AG20443 (cell line): ENCODE data around the gene OLA1.

Source experiments
- DNase-seq: peaks from one replicate; pipeline ENCODE4 v3.0.0; 2012; ENCODE audit warnings: low spot score, mixed read lengths

The OLA1 gene

GRCh38 chr2:174035117-174035635 is 213.2 kb downstream of the OLA1 start:
- DNase-seq, result no peak

DNA sequence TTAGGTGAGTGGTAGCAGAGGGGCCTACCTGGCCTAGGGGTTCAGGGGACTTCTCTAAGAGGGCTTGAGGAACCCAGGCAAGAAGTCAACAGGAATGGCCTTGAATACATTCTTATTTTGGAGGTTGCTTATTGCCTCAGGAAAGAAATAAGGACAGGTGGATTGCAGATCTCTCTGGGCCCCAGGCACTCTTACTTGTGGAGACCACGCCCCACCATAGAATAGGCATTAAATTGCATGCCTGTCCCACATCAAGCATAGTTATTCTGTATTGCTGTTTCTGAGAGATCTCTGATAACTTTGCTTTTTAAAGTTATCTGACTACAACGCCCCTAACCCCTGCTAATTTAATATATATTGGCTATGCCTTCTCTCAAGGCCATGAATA is 215.2 kb downstream of the OLA1 start:
- no peak for DNase-seq

DNA sequence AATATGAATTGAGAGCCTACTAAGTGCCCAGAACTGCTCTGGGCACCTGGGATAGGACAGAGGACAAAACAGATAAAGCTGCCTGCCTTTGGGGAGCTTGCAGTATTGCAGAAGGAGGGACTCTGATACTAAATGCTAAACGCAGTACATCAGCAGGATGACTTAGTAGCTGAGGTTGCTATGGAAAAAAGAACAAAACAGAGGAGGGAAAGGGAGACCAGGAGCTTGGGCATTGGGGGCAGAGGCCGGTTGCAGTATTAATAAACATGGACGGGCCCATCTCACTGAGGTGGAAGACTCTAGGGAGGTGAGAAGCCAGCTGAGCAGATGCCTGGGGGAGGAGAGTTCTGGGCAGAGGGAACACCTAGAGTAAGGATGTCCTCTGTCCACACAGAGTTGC is 217.1 kb downstream of the OLA1 start:
- no peak for DNase-seq

DNA sequence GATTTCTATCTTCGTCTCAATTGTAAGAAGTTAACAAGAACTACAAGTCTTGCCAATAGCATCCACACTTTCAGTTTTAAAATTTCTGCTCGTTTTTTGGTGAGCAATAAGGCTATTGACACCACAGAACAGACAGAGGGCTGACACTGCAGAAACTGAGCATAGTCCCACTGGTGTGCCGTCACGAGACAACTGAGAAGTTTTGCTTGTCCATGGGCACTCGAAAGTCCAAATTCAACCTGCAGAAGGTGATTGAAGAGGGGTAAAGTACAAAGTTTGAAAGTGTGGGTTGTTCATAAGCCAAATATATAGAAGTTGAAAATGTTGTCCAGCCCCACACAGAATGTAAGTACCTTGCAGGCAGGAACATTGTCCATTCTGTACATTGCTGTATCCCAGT is 219.4 kb downstream of the OLA1 start:
- DNase-seq, result no peak

- no peak for DNase-seq
Measured at GRCh38 chr2:174027956-174028355, 220.4 kb downstream of the OLA1 start.

GRCh38 chr2:174026122-174026845 is 222.0 kb downstream of the OLA1 start:
- DNase-seq, result no peak

DNA sequence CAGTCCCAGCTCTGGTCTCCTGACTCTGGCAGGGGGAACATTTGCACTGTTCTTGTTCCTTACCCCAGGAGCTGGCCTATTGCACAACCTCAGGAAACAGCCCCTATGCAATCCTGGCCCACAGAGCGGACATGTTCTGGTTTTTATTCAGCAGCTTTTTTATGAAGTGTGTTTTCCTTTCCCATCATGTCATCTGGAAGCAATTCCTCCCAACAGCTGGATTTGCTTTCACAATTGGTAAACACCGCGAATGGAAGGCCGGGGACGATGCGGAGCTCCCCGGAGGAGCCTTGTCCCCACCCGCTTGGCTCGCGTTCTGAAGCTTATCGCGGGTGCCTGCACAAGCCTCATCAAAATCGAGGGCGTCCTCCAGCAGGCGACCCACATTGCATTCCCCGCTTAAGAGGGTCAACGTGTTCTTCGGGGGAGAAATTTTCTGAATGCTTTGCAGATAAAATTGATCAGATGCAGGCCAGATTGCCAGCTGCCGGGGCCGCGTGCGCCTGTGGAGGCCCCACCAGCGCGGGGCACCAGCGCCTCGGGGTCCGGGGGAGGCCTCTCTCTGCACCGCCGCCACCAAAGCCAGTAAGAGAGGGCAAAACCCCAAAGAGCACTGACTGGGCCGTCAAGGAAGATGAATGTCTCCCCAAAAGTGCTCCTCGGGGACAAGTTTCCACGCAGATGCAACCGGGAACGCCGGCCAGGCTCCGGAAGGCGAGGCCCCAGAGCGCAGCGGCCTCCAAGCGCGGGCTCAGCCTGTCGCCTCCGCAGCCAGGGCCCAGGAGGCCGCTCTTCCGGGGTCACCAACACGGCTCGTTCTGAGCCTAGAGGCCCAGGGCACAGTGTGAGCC is 222.8 kb downstream of the OLA1 start:
- peak; percentile 63 for DNase-seq

DNA sequence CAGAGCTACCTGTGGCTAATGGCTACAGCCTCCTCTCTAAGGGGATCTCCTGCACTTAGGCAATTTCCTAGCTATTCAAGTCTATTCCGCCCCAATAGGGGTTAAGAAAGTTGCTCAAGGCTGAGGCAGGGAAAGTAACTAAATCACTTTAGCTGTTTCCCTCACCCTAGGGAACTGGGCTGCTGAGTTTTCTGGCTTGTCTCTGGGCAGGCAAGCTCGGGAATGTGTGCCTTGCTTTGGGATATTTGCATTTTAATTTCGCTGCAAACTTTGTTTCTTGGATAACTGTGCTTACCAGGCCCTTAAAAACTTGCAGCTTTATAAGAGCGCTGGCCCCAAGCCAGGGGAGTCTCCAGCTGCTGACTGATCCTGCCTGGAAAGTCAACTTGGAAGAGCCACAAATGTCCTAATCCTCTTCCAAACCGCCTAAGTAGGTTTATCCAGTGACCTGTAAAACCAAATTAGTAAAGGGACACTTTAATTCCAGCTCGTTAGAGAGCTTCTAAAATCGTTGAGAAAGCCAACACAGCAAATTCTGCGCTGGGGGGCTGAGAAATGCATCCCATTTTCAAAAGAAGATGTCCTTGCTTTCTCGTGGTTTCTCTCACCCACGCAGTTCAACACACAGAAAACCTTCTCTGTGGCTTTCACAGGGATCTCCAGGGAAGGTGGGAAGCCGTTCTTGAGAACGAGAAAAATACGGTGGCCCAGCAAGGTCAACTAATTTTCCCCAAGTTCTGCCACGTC is 223.6 kb downstream of the OLA1 start:
- DNase-seq, result peak; percentile 49

DNA sequence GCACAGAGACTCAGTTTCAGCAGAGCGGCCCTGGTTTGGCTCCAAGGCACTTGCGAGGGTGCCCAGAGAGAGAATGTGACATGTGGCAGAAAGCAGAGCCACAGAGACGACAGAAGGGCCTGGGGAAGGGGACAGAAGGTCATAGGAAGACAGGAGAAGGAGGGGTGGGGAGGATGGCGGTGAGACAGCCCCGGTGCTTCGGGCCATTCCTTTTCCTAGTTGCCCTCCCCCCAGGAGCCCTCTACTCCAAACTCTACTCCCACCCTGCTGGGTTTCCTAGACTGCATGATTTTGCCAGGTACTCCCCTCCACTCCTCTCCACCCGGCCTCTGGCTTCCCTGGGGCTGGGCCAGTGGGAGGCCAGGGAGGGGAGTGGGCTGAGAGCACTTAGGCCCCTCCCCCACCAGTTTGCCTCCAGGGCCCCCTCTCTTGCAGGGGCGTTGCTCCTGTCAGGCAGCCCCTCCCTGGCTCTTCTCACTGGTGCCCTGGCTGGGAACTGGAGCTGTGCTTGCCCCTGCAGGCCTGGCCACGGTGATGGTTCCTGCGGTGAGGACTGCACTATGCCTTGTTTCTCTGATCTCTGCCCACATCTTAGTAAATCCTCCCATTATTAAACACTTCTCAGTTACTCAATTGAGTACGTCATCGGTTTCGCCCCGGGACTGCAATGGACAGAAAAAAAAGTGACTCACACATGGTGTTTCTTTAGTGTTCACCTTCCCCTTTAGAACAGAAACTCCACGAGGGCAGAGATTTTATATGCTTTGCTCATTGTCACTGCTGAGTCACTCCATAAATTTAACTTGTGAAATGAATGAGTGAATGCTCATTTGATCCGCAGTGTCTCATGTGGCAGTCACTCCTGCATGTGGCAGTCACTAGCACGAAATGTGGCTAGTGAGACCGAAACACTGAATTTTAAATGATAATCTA is 224.5 kb downstream of the OLA1 start:
- peak; percentile 72 for DNase-seq
